ENCODE data around the gene RASSF8. TPM values are rescaled to one million over a fixed set of nuclear protein-coding genes. Genes with fewer than 3 reads are reported as not detected.

The RASSF8 gene
- total RNA-seq, 1 donor = 97.4 TPM

- Histone ChIP-seq H4K20me1 (ENCODE audit: insufficient read depth, low read length) (no peaks in the 10 kb centered on the region), H3K9me3 (ENCODE audit: low read depth, low read length) (no peaks in the 10 kb centered on the region), H3K79me2 (ENCODE audit: insufficient read depth, low read length) (no peaks in the 10 kb centered on the region), H3K4me2 (ENCODE audit: insufficient read depth, low read length) (no peak overlapping the region), H3K27ac (ENCODE audit: low read depth, low read length) (no peak overlapping the region), H3K27me3 (ENCODE audit: insufficient read depth, low read length) (no peaks in the 10 kb centered on the region), H3K4me1 (ENCODE audit: insufficient read depth, low read length) (peaks cover 13% of the 10 kb centered on the region), H3K36me3 (ENCODE audit: insufficient read depth, low read length) (no peaks in the 10 kb centered on the region), H3K4me3 (ENCODE audit: insufficient read depth, low read length) (no peak overlapping the region), H2AFZ (ENCODE audit: low read length) (no peak overlapping the region)
- no peak for TF ChIP-seq CTCF (IDR thresholded peaks at IDR 0.05; ENCODE audit: extremely low read depth, low read depth, low read length)
- no peak for DNase-seq (ENCODE audit: insufficient read length, low spot score, missing footprints)
These were observed 162.2 kb downstream of the RASSF8 start for GRCh38 chr12:26120561-26121274.

- H3K79me2 ChIP-seq (ENCODE audit: insufficient read depth, low read length) = no peaks in the 10 kb centered on the region
- H3K4me1 ChIP-seq (ENCODE audit: insufficient read depth, low read length) = peaks cover 16% of the 10 kb centered on the region
- no peaks in the 10 kb centered on the region for H4K20me1 ChIP-seq (ENCODE audit: insufficient read depth, low read length)
- DNase-seq (ENCODE audit: insufficient read length, low spot score, missing footprints) = no peak
- no peak for TF ChIP-seq CTCF (IDR thresholded peaks at IDR 0.05; ENCODE audit: extremely low read depth, low read depth, low read length)
- no peaks in the 10 kb centered on the region for H3K36me3 ChIP-seq (ENCODE audit: insufficient read depth, low read length)
- H3K9me3 ChIP-seq (ENCODE audit: low read depth, low read length) = no peaks in the 10 kb centered on the region
- peak overlapping the region; percentile 97 for H3K4me2 ChIP-seq (ENCODE audit: insufficient read depth, low read length)
- H2AFZ ChIP-seq (ENCODE audit: low read length) = peak overlapping the region; percentile 66
- no peaks in the 10 kb centered on the region for H3K27me3 ChIP-seq (ENCODE audit: insufficient read depth, low read length)
- peak overlapping the region; percentile 70 for H3K4me3 ChIP-seq (ENCODE audit: insufficient read depth, low read length)
- H3K27ac ChIP-seq (ENCODE audit: low read depth, low read length) = no peak overlapping the region
These were observed 163.0 kb downstream of the RASSF8 start for GRCh38 chr12:26121323-26122060.

- Histone ChIP-seq H3K4me3 (ENCODE audit: insufficient read depth, low read length) (peak overlapping the region; percentile 70), H3K4me2 (ENCODE audit: insufficient read depth, low read length) (peak overlapping the region; percentile 97), H3K36me3 (ENCODE audit: insufficient read depth, low read length) (no peaks in the 10 kb centered on the region), H2AFZ (ENCODE audit: low read length) (peak overlapping the region; percentile 66), H3K27me3 (ENCODE audit: insufficient read depth, low read length) (peaks cover 4% of the 10 kb centered on the region), H3K27ac (ENCODE audit: low read depth, low read length) (no peak overlapping the region), H3K9me3 (ENCODE audit: low read depth, low read length) (no peaks in the 10 kb centered on the region), H4K20me1 (ENCODE audit: insufficient read depth, low read length) (no peaks in the 10 kb centered on the region), H3K79me2 (ENCODE audit: insufficient read depth, low read length) (no peaks in the 10 kb centered on the region), H3K4me1 (ENCODE audit: insufficient read depth, low read length) (peaks cover 19% of the 10 kb centered on the region)
- TF ChIP-seq CTCF (IDR thresholded peaks at IDR 0.05; ENCODE audit: extremely low read depth, low read depth, low read length) = no peak
- peak; percentile 87 for DNase-seq (ENCODE audit: insufficient read length, low spot score, missing footprints)
These were observed 163.7 kb downstream of the RASSF8 start for GRCh38 chr12:26122061-26122680.
